ENCODE measurements around the gene RNPC3.
"Not testable (repeated sequence)": the region's sequence is repeated elsewhere in the genome, so short reads cannot be mapped to it uniquely, and the experiment has no call there.

The RNPC3 gene

DNA sequence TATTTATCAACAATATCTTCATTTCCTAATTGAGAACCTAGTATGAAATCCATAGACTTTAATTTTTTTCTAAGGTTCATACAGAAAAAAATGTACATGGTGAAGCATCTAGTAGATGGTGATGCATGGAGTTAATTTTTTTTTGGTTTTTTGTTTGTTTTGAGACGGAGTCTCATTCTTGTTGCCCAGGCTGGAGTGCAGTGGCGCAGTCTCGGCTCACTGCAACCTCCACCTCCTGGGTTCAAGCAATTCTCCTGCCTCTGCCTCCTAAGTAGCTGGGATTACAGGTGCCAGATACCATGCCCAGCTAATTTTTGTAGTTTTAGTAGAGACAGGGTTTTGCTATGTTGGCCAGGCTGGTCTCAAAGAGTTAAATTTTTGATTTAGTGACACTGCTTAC is 35.6 kb downstream of the RNPC3 start:
- DNase-seq: not testable (repeated sequence)

DNA sequence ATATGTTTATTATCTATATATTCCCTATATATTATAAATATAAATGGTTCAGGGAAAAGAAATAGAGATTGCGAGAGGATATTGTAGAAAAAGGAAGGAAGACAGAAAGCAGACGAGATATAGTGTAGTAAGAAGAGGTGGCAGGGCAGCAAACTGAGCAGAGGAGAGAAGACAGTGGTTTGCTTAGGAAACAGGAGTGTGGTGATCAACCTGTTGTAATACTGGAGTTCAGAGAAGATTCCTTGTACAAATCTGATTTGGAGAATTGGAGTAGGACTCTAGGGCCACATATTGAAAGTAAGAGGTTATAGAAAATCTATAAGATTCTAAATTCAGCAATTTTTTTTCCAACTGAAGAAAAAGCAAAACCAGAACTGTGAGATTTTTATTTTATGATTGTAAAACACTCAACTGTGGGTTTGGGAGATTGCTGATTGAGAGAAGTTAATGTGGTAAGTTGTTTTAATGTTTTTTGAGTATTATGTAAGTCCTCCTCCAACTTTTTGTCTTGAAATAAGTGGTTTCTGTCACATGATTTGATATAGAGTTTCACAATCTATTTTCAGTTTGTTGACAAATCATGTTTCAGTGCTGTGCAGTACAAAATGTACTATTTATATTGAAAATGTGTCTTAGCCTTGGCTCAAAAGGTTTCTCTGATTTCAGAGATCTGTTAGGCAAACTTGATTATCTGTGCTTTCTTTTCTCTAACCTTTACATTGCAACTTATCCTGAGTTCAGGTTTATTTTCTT is 36.3 kb downstream of the RNPC3 start:
- DNase-seq: no peak

- no peak for DNase-seq
Measured at GRCh38 chr1:103563056-103563455, 37.6 kb downstream of the RNPC3 start.

DNA sequence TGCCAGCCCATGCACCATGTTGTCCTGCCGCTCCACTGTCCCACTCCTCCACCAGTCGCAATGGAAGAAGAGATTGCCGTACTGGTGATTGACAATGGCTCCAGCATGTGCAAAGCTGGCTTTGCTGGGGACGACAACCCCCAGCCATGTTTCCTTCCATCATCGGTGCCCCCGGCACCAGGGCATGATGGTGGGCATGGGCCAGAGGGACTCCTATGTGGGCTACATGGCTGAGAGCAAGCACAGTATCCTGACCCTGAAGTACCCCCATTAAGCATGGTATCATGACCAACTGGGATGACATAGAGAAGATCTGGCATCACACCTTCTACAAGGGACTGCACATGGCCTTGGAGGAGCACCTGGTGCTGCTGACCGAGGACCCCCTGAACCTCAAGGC is 44.0 kb downstream of the RNPC3 start:
- no peak for DNase-seq

GRCh38 chr1:103571289-103571688 is 45.8 kb downstream of the RNPC3 start, which contains the start of gene AMY2B:
AMY2B (plus strand) TSS chr1:103571589; CDS start chr1:103571603, 14 bp downstream.
- not testable (repeated sequence) for DNase-seq

GRCh38 chr1:103576065-103576464 is 50.6 kb downstream of the RNPC3 start:
- no peak for DNase-seq

- DNase-seq: not testable (repeated sequence)
Measured at GRCh38 chr1:103576784-103577183, 51.3 kb downstream of the RNPC3 start.

DNA sequence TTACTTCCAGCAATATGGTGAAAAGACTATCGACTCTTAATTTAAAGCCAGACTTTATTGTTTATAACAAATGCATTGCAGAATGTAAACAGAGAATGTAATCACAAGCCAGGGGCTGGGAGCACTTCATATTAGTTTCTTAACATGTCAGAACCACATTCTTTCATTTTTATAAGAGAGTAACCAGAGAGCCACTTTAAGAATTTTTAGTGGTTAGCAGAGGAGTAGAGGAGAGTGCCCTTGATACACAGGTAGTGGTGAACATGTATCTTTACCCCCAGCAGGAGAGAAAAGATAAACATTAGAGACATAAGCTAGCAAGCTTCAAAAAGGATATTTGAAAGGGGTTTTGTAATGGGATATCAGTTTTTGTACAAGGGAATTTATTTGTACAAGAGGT is 57.0 kb downstream of the RNPC3 start:
- no peak for DNase-seq

DNA sequence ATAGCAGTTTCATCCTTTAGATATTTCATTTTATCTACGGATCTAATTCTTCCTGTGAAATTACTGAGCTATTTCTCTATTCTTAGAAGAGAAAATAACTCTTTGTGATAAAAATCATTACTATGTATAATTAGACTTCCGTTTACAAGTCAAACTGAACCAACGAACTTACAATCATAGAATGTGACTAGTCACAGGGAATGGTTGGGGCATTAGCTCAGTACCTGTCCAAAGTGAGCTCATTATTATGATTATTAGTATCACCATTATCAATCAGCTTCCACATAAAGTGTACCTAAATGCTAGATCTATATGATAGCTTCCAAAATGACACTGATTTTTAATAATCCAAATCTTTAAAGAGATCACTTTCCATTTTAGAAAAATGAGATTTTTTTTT is 58.4 kb downstream of the RNPC3 start:
- no peak for DNase-seq

DNA sequence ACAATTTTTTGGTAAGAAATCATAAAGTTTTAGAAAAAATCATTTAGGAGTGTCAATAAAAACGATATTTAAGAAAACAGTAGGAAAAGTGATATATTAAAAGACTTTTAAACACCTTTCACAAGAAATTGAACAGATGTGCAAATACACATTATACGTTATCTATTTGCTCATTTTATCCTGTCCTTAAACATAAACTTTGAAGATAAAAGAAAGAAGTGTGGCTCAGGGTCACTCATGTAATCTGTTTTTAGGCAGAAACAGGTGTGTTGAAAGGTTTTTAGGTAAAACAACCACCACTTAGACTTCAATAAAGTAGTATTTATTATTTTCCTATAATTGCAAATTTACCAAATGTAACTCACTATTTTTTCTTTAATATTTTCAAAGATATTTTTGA is 59.0 kb downstream of the RNPC3 start:
- no peak for DNase-seq

DNA sequence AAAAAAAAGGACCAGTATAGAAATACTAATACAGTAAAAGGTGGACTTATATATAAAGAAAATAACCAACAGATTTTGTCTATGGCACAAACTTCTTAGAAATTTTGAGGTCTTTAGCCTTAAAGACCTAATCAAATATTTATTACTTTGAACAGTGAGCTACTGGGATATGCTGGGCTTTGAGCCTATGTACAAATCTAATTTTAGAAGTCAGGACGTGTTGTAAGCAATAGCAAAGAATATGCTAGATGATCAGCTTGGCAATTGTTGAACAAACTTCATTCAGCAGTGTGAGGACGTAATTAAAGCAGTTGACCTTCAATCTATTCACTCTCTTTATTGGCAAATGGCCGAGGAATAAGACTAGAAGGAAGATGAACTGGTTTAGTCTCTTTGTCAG is 77.2 kb downstream of the RNPC3 start:
- DNase-seq: not testable (repeated sequence)

Measured in activated CD4-positive, alpha-beta T cell treated with anti-CD3 and anti-CD28 coated beads, Interleukin-2, amount 50 U/mL, for 1 hour (primary cell).